Measurements from ENCODE around the gene RFPL4A.

The RFPL4A gene

DNA sequence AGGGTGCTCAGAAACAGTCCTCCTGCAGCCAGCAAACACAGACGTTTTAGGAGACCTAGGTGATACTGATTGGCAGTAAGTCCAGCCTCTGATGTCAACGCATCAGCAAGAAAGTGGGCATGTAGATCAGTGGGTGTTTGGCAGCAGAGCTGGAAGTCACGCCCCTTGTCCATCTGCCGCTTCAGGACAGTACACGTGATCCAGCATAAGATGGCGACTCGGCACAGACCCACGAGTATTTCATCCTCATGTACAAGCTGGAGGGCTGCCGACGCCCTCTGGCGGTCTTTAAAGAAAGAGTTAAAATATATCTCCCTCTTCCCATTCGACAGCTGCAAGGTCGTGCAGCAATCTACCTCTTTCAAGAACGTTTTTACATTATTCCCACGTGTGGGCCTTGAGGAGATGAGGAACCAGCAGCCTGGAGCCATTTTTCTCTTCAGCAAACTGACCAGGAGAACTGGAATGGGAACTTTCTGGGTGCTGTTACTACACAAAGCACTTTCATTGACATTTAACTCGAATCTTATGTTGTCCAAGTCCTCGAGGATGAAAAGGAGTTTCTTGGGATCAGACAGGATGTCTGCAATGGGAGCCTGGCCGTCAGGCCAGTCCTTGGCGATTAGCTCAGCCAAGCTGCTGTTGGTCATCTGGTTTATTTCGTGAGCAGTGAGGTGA, 50.6 kb downstream of the RFPL4A start:
- peak; percentile 19 to 23 for DNase-seq

DNA sequence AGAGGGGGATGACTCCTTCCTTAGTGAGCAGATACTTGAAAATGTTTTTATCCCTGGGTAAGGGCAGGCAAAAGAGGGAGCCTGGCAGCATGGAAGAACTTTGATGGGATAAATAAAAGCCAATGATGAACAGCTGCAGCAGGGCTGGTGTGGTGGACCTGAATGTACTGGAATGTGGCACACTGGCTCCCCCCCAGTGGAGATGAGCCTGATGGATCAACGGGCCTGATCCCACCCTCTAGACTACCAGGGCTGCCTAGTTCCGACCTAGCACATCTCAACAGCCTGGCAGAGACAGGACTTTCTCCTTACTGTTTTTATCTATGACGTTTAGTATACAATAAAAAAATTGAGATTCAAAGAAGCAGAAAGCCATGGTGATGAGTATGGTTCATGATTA, 52.4 kb downstream of the RFPL4A start:
- DNase-seq, result no peak

DNA sequence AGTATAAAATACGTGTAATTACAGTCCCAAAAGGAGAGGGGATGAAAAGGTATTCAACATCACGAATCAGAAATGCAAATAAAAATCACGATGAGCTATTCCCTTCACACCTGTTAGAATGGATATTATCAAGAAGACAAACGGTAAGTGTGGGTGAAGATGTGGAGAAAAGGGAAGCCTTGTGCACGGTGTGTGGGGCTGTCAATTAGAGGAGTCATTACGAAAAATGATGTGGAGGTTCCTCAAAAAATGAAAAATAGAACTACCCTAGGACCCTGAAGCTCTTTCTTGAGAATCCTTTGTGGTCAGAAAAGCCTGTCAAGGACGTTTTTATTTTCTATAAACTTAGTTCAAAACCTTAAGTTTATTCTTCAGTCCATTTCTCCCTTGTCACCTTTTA, 53.6 kb downstream of the RFPL4A start:
- no peak for DNase-seq

All from stimulated activated CD4-positive, alpha-beta T cell treated with anti-CD3 and anti-CD28 coated beads, Interleukin-2, amount 100 ng/mL, for 48 hours (primary cell).